HG03571 (cell line): ENCODE data around the gene MED17.
A peak's percentile ranks its signal among the peaks of the same experiment; 100 is the strongest.
"Not testable (repeated sequence)": the region's sequence is repeated elsewhere in the genome, so short reads cannot be mapped to it uniquely, and the experiment has no call there.

Experiments used
- ATAC-seq: cut with Tn5 transposase; IDR thresholded peaks from one replicate; pipeline ENCODE4 v1.9.1; 2021; ENCODE audit not compliant: unreplicated experiment

MED17 gene

DNA sequence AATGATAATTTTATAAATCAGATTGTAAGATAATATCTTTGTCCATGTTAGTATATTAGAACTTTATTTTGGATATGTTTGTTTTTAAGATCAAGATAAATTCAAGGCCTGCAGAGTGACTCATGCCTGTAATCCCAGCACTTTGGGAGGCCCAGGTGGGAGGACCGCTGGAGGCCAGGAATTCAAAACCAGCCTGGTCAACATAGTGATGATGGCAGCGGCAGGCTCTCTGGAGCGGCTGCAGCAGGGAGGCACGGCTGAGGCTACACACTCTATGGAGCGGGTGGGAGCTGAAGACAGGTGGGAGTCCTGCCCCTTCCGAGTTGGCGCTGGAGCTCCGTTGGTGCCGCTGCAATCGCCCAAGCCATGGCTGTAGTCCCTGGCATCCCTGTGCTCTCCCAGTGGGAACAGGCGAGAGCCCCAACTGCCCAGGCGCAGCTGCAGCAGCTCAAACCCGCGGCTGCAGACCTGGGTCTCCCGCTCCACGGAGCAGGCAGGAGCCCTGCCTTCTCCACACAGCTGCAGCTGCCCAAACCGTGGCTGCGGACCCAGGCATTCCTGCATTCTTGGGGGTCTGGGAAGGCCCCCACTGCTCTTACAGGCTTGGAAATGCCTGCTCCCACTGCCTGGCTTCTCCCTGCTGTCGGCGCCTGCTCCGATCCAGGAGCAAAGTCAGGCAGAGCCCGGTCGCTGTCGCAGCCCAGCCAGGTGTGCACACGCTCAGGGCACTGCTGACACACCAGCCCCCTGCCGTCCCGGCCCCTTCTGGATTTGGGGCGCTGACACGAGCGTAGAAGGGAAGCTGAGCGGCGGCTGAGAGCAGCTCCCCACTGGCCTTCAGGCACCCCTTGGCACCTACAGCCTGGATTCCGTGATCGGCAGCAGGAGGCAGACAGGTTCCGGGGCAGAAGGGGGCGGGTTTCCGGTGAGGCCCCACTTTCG is 25.9 kb upstream of the MED17 start:
- no peak for ATAC-seq

DNA sequence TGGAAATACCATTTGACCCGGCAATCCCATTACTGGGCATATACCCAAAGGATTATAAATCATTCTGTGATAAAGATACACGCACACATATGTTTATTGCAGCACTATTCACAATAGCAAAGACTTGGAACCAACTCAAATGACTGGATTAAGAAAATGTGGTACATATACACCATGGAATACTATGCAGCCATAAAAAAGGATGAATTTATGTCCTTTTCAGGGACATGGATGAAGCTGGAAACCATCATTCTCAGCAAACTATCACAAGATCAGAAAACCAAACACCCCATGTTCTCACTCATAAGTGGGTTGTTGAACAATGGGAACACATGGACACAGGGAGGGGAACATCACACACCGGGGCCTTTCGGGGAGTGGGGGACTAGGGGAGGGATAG is 25.0 kb upstream of the MED17 start:
- ATAC-seq, result not testable (repeated sequence)

DNA sequence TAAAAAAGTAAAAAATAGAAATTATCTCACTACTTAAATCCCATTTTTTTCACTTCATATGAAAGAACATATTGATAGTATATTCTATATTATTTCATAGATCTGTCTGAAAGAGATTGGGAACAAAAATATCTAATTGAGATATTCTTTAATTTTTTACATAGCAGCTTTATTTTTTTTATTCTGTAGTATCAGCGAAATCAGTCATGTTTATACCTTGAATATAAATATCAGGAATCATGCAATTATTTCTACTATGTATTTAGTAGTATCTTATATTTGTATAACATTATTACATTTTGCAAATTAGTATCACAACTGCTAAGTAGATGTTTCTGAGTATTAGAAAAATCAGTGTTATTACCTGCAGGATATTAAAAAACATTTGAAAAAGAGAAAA is 22.2 kb upstream of the MED17 start:
- no peak for ATAC-seq

DNA sequence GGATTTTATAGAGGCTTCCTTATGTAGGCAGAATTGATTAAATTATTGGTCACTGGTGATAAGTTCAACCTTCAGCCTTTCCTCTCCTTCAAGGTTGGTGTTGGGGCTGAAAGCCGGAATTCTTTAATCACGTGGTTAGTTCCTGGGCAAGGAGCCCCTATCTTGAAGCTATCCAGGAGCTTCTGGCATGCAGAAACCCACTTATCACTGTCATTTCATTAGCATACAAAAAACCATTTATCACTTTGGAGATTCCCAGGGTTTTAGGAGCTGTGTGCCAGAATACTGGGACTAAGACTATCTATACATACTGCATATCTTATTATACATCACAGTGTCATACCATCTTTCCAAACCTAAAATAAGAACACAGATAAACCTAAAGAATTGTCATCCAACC is 18.5 kb upstream of the MED17 start:
- no peak for ATAC-seq

DNA sequence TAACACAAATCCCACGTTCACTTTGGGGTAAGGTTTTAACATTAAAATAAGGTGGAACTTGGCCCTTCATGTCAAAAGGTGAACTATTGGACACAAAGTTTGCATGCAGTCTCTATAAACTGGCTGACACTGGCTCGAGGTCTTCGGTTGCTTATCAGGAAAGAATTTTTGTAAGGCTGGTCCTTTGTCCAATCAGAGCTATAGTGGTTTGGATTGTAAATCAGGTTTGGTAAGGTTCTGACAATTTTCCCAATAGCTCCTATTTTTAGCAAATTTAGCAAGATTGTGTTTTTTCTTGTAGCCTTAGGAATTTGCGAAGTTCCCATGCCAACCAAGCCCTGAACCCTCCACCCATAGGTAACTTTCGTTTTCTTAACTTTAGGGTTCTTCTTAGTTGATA is 17.6 kb upstream of the MED17 start:
- no peak for ATAC-seq

DNA sequence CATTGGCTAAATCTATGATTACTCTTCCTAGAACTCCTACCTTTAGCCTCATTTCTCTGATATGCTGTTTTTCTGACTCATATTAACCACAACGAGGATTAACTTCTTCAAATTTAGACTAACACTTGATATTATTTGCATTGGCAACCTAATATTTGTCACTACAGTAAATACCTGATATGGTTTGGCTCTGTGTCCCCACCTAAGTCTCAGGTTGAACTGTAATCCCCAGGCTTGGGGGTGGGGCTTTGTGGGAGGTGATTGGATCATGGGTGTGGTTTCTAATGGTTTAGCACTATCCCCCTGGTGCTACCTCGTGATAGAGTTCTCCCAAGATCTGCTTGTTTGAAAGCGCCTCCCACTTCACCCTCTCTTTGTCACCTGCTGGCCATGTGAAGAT is 17.1 kb upstream of the MED17 start:
- no peak for ATAC-seq

DNA sequence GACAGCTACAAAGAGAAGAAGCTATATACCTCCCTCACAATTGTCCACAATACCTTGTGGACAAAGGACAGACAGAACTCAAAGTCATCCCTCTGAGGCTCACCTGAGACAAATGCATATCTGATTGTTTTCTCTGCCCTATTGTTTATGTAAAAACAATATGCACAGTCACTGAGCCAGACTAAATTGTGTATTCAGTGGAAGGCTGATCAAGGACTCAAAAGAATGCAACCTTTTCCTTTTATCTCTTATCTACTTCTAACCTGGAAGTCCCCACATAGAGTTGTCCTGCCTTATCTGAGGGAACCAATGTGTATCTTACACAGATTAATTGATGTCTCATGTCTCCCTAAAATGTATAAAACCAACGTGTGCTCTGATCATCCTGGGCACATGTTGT is 13.9 kb upstream of the MED17 start:
- ATAC-seq, result no peak

DNA sequence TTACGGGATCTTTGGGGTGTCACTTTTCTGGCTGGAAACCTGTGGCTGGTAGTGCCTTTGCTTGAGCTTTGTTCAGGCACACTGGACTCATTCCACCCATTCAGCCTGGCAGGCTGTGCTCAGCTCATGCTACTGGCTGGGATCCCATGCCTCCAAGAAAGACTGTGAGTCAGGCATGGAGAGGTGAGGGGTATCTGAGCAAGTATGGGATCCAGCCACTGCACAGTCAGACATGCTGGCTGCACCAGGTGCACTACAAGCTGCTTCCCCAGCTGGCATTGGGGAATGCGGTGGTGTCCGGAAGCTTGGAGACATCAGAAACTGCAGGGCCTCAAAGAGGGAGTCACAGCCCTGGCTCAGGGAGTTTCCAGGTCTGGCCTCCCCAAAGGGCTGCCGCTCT is 12.0 kb upstream of the MED17 start:
- ATAC-seq, result no peak

DNA sequence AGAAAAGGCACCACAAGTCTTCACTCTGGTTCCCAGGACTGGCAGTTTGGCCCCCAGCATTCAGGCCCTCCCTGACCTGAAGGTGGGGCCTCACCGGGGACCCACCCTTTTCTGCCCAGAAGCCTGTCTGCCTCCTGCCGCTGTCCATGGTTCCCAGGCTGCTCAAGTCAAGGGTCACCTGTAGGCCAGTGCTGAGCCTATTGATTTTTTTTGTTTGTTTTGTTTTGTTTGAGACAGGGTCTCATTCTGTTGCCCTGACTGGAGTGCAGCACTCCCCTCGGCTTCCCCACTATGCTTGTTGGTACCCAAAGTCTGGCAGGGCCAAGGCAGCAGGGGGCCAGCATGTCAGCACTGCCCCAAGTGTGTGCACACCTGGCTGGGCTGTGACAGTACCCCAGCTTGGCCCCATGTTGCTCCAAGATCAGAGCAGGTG is 11.0 kb upstream of the MED17 start:
- ATAC-seq, result no peak

DNA sequence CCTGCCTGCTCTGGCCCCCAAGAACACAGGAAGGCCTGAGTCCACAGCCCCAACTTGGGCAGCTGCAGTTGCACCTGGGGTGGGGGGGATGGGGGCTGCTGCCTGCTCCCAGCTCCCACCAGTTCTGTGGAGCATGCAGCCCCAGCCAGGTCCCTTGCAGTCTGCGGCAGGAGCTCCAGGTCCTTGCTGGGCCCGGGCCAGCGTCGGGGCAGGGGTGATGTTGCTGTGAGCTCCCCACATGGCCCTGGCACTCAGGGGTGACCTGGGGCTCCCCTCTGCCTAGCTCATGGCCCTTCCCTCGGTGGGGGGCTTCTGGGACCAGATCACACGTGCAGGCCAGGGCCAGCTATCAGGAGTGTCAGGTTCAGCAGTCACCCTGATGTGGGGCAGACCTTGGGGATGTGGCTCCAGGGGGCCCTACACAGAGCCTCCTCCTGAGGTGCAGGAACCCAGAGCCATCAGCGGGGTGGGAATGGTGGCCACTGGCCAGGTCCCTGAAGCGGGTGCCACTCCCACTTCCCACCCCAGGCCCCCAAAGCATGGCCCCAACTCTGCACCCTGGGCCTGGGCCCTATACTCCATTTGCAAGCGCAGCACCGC is 10.4 kb upstream of the MED17 start:
- ATAC-seq, result no peak

DNA sequence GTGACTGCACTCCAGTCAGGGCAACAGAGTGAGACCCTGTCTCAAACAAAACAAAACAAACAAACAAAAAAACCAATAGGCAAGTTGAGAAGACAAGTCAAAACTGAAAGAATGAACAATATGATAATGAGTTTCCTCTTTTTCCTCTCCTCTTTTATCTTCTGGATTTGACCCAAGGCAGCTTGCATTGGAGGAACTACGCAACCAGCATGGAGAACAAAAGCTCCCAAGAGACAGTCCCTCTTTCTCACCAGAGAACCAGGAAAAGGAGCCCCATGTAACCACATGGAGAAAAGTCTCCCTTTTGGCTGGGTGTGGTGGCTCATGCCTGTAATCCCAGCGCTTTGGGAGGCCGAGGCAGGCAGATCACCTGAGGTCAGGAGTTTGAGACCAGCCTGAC is 9.5 kb upstream of the MED17 start:
- not testable (repeated sequence) for ATAC-seq

DNA sequence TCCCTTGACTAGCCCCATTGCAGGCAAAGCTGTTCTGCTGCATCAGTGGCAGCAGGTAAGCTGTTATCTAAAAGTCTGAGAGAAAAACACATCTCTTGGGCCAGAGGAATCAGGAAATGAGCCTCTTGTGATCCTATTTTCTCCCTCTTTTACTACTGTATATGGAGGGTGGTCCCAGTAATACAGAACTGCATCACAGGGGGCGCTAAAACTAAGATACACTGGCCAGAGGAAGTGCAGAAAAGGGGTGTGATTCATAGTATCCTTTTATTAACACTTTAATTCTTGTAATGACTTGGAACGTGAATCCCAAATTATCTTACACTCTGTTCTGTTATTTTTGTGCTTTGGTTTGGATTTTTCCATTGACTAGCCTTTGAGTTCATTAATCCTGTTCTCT is 8.8 kb upstream of the MED17 start:
- no peak for ATAC-seq

DNA sequence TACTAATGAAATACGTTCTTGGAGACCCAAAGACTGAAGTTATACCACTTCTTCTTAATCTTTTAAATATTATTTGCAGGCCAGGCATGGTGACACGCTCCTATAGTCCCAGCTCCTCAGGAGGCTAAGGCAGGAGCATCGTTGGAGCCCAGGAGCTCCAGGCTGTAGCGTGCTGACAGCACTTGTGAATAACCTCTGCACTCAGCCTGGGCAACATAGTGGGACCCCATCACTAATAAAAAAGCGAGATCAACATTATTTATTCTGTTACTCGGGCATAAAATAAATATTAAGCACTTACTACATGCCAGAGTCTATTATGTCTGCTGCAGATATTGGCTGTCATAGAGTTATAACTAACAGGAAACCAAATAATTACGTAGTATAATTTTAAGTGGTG is 720 bp upstream of the MED17 start:
- no peak for ATAC-seq

DNA sequence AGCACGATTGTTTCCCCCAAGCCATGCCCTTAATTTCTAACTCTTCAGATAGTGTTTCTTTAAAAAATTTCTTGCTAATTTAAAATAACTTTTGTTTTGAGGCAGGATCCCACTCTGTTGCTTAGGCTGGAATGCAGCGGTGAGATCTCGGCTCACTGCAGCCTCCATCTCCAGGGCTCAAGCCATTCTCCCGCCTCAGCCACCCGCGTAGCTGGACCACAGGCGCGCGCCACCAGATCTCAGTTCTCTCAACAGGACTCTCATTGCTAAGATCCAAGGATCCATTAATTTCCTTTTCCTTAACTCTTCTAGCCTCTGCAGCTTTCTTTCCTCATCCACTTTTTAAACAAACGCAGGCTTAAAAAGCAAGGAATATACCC is 327 bp upstream of the MED17 start:
- ATAC-seq, result peak; percentile 42

DNA sequence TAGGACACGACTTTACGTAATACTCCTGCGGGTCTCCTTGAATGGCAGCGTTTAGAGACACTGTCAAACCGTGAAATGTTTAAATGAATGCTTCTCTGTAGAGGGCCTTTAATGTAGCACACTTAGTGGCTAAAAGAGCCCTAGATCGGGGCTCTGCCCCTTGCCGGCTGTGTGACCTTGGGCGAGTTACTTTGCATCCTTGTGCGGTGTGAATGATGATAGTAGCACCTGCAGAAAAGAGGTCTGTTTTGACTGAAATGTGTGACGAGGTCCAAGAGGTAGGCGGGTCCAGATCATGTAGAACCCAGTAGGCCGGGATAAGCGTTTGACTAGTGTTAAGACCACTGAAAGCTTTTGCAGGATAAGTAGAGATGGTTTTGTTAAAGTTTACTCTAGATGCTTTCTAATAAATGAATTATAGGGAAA is 866 bp downstream of the MED17 start:
- peak; percentile 24 for ATAC-seq

DNA sequence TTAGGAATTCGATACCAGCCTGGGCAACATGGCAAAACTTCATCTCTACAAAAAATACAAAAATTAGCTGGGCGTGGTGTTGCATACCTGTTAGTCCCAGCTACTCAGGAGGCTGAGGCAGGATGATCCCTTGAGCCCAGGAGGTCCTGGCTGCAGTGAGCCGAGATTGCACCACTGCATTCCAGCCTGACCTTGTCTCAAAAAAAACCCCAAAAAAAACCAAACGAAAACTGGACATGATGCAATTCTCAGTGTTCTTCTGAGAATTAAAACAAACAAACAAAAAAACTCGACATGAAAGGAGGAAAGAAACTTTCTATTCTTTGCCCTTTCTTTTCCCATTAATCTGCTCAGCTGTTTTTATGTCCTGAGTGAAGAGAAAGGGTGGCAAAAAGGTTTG is 7.4 kb downstream of the MED17 start:
- no peak for ATAC-seq

DNA sequence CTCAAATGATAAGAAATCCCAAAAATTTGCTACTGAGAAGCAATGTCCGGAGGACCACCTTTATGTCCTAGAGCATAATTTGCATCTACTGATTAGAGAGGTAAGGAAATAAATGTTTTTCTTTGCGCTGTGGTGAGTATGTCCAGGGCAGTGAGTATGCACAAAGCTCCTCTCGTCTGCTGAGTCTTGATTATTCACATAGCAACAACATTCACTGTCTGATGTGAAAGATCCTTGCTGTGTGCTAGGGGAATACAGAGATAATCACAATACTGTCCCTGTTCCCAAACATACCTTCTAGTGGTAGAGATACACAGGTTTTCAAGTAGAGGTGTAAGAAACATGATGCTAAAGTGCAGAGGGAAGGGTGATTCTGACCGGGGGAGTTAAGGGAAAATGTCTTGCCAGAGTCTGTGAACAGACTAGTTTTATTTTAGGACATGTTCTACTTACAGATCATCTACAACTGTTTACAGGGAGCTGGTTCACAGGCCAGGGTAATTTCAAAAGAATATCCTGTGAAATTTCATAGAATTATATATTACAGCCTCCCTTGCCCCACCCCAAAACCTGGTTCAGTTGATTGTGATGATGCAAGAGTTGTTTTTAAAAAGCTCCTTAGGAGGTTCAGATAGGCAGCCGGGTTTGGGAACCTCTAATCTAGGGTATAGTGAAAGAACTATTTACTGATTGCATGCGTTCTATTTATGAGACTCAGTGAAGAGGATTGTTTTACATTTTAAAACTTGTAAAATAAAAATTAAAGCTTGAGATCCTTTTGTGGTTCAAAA is 12.6 kb downstream of the MED17 start:
- ATAC-seq, result no peak

DNA sequence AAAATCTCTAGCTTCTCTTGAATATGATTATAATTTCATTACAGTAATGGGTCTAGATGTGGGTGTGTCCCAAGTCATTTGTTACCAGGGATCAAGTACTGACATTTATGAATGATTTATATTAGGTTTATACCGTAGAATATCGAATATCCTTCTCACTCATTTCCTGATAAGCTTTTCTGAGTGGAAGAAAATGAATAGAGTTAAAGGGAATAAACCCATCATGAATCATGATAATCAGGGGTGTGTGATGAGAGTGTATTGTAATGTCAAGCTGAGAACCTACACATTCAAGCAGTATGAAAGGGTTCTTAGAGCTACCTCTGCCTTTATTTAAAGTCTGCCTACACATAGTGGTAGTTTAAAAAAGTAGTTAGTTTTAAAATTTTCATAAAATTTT is 17.3 kb downstream of the MED17 start:
- no peak for ATAC-seq

DNA sequence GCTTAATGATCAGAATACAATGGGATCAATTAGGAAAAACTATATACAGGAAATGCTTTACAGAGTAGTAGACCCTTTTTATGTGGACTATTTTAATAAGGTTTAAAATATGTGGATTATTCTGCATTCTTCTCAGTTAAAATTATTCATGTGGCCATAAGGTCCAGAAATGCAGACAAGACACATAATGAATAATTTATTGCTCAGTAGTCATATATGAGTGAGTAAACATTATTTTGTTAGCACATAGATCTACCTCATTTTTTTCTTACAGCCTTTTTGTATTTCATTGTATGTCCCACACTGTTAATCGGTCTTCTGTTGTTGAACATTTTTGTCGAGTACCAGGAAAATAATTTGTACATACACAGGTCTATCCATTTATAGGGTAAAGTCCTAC is 20.8 kb downstream of the MED17 start:
- no peak for ATAC-seq

DNA sequence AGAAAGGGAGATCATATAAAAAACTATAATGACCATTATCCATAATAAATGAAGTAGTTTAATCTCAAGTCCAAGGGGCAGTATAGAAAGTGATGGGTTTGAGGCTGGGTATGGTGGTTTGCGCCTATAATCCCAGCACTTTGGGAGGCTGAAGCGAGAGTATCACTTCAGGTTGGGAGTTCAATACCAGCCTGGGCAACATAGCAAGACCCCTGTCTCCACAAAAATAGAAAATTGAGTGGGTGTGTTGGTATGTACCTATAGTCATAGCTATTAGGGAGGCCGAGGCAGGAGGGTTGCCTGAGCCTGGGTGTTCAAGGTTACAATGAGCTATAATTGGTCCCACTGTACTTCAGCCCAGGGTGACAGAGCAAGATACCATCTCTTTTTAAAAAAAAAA is 23.9 kb downstream of the MED17 start:
- no peak for ATAC-seq

DNA sequence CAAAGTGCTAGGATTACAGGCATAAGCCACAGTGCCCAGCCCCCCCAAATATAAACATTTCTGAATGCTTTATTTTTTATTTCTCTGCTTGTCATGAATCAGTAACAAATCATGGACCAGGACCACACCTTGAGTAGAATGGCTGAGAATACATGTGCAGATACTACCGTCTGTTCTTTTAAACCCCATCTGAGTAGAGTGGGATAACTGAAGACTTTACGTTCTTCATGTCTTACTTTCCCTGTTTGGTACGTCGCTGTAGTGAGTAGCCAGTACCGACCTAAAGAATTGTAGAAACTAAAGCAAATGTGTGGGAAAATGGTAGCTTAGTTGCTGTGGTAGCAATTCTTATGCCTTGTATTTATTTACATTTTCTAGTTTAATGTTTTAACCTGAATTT is 29.9 kb downstream of the MED17 start:
- no peak for ATAC-seq
